Lung (tissue), 12 donors: ENCODE results near the gene DCDC1. TPM values are rescaled to one million over a fixed set of nuclear protein-coding genes. Genes with fewer than 3 reads are reported as not detected.

Experiments
- ATAC-seq: fragments of 200-7000 bp; cut with Tn5 transposase; one replicate; pipeline ENCODE4 v1.9.1; 2020; ENCODE audit warnings: moderate number of reproducible peaks; ENCODE audit not compliant: insufficient read depth, low FRiP score
- DNase-seq, 3 donors: peaks; one replicate each; pipeline ENCODE4 v3.0.0-alpha.2; 2013 to 2017
- H3K27ac ChIP-seq, 2 donors: one replicate each; pipeline ENCODE4 v1.5.1; 2013; ENCODE audit warnings: mild to moderate bottlenecking in 2 of 2, moderate library complexity in 2 of 2, control low read depth in 1 of 2, inconsistent platforms in 1 of 2, low read depth in 1 of 2, low read length in 1 of 2
- H3K27me3 ChIP-seq, 3 donors: one replicate each; pipeline ENCODE4 v1.5.1; 2013; ENCODE audit warnings: low read length in 2 of 3; ENCODE audit not compliant: control insufficient read depth in 3 of 3, insufficient read depth in 3 of 3
- H3K36me3 ChIP-seq, 4 donors: one replicate each; pipeline ENCODE4 v1.5.1; 2013; ENCODE audit warnings: low read length in 4 of 4, mild to moderate bottlenecking in 1 of 4, moderate library complexity in 1 of 4; ENCODE audit not compliant: control insufficient read depth in 4 of 4, insufficient read depth in 4 of 4
- H3K4me1 ChIP-seq, 5 donors: one replicate each; pipeline ENCODE4 v1.5.1; 2013; ENCODE audit warnings: low read length in 5 of 5, mild to moderate bottlenecking in 2 of 5, moderate library complexity in 1 of 5; ENCODE audit not compliant: control insufficient read depth in 5 of 5, insufficient read depth in 5 of 5
- H3K4me3 ChIP-seq: one replicate; pipeline ENCODE4 v1.5.1; 2013; ENCODE audit warnings: mild to moderate bottlenecking, control low read depth, moderate library complexity
- H3K9ac ChIP-seq, 2 donors: one replicate each; pipeline ENCODE4 v1.5.1; 2013; ENCODE audit warnings: low read length in 2 of 2, control low read depth in 1 of 2; ENCODE audit not compliant: insufficient read depth in 1 of 2
- H3K9me3 ChIP-seq, 4 donors: one replicate each; pipeline ENCODE4 v1.5.1; 2013; ENCODE audit warnings: low read length in 3 of 4, mild to moderate bottlenecking in 1 of 4, moderate library complexity in 1 of 4; ENCODE audit not compliant: control insufficient read depth in 4 of 4, insufficient read depth in 3 of 4
- CTCF ChIP-seq: IDR thresholded peaks from 2 replicates; pipeline ENCODE4 v1.5.1; 2012; ENCODE audit warnings: mild to moderate bottlenecking; ENCODE audit errors: control extremely low read depth, extremely low read depth
- WGBS, 2 donors: extraction: QIAGEN DNeasy Blood & Tissue Kit; methylation state at CpG; one replicate each; pipeline ENCODE4 v1.1.7; 2013; 5-methylcytosine and 5-hydroxymethylcytosine counted together
- polyA plus RNA-seq, 2 donors: library from polyadenylated mRNA; stranded (reverse); fragments of 200-250 nt; gene quantifications; one replicate each; pipeline ENCODE4 v1.2.1, GENCODE V29; 2013
- total RNA-seq, 2 donors: library from RNA; depleted of rRNA in 1 of 2; stranded (reverse); fragments of >200 nt in 1 of 2; gene quantifications; one replicate each; pipeline ENCODE4 v1.2.1, GENCODE V29; 2014 to 2021
- donor health status: control.
- donor health status: control.
- donor health status: Bipolar disorder and iron deficiency.
- donor health status: healthy.
- donor health status: DM: yes; HTN: yes; CAD: no.

The DCDC1 gene
- total and polyA plus RNA-seq, 4 donors: 0.47 to 20.6 (median 4.7) TPM

- DNase-seq (no peak), ATAC-seq (no peak)
- no peaks in the 10 kb centered on the region for H3K4me1 ChIP-seq
- H3K4me3 ChIP-seq: no peak overlapping the region
- H3K9ac ChIP-seq: no peak overlapping the region
- no peaks in the 10 kb centered on the region for H3K9me3 ChIP-seq
- no peak for TF ChIP-seq CTCF
- H3K27ac ChIP-seq: no peak overlapping the region
- H3K36me3 ChIP-seq: no peaks in the 10 kb centered on the region
- H3K27me3 ChIP-seq: no peaks in the 10 kb centered on the region
Measured at GRCh38 chr11:31254415-31254814, 115.1 kb downstream of the DCDC1 start.

GRCh38 chr11:31248768-31249167 is 120.8 kb downstream of the DCDC1 start:
- no peak for ATAC-seq
- WGBS, 2 donors: 59 to 80% methylated on average over 1 of the region's 1 CpG

GRCh38 chr11:31247321-31247720 is 122.2 kb downstream of the DCDC1 start:
- no peaks in the 10 kb centered on the region for H3K27me3 ChIP-seq
- 95% methylated on average over 5 of the region's 5 CpGs for WGBS, 2 donors
- no peaks in the 10 kb centered on the region for H3K9me3 ChIP-seq
- H3K4me3 ChIP-seq: no peak overlapping the region
- DNase-seq (no peak), ATAC-seq (no peak)
- no peak for TF ChIP-seq CTCF
- H3K9ac ChIP-seq: no peak overlapping the region
- no peaks in the 10 kb centered on the region for H3K36me3 ChIP-seq
- H3K27ac ChIP-seq: no peak overlapping the region
- peaks cover 0 to 10% (median 0%) of the 10 kb centered on the region in 5 donors for H3K4me1 ChIP-seq

More at GRCh38 chr11:31248768-31249167, 120.8 kb downstream of the DCDC1 start:
- no peak overlapping the region for H3K4me3 ChIP-seq
- no peak overlapping the region for H3K9ac ChIP-seq
- H3K4me1 ChIP-seq: peaks cover 0 to 10% (median 0%) of the 10 kb centered on the region in 5 donors
- H3K27ac ChIP-seq: no peak overlapping the region
- no peak for DNase-seq
- H3K9me3 ChIP-seq: no peaks in the 10 kb centered on the region
- H3K27me3 ChIP-seq: no peaks in the 10 kb centered on the region
- no peaks in the 10 kb centered on the region for H3K36me3 ChIP-seq
- no peak for TF ChIP-seq CTCF
